Placental epithelial cell (primary cell): ENCODE data around the gene NFIL3. TPM values are rescaled to one million over a fixed set of nuclear protein-coding genes. Genes with fewer than 3 reads are reported as not detected.

ENCODE experiments used
- total RNA-seq: library from RNA; depleted of rRNA; stranded (reverse); fragments of >200 nt; gene quantifications from 2 replicates; pipeline ENCODE4 v1.2.3, GENCODE V29; 2012

Gene NFIL3
- 40.4 and 54.8 TPM in 2 replicates for total RNA-seq

GRCh38 chr9:91423785-91424402, at the start of gene NFIL3:
Gene NFIL3, minus strand, starts transcription at chr9:91423832. Its CDS starts 13,098 bp downstream, at chr9:91410734.

GRCh38 chr9:91361291-91362050, 62.2 kb downstream of the NFIL3 start, which contains the start of gene AUH:
Gene AUH, minus strand, starts transcription at chr9:91361918. Its CDS starts 29 bp downstream, at chr9:91361889.

Other genes starting within 250 kb of the NFIL3 start
- gene AUH, start 61.9 kb downstream of the NFIL3 start, total RNA-seq, result 16.1 and 25.1 TPM in 2 replicates